ENCODE measurements around the gene IPMK.

- TF ChIP-seq CTCF (IDR thresholded peaks at IDR 0.05) (no peak), EZH2 (IDR thresholded peaks at IDR 0.05) (no peak)
Observed at GRCh38 chr10:58240531-58240930, 27.2 kb downstream of the IPMK start.
